Neural cell (in vitro differentiated cells): ENCODE results near the gene RTN4R. TPM values are rescaled to one million over a fixed set of nuclear protein-coding genes. Genes with fewer than 3 reads are reported as not detected.
"Not testable (repeated sequence)": the region's sequence is repeated elsewhere in the genome, so short reads cannot be mapped to it uniquely, and the experiment has no call there.

Experiments used
- H2AFZ ChIP-seq: fragments of 200-600, 300-800 bp; sonication (generic), shearing (Covaris generic); 2 replicates; pipeline ENCODE4 v1.6.0; 2014; ENCODE audit warnings: low read depth, mild to moderate bottlenecking, antibody characterized with exemption, low read length, moderate library complexity
- H3F3A ChIP-seq: fragments of 200-600 bp; shearing (Covaris generic); 2 replicates; pipeline ENCODE4 v1.6.1; 2016; ENCODE audit warnings: mild to moderate bottlenecking, moderate library complexity, mixed read lengths, antibody characterized with exemption, low read length; ENCODE audit not compliant: insufficient read depth, poor library complexity, severe bottlenecking
- H3K27ac ChIP-seq: fragments of 200-600, 300-800 bp; sonication (generic), shearing (Covaris generic); 2 replicates; pipeline ENCODE4 v1.5.1; 2014; ENCODE audit warnings: mild to moderate bottlenecking, low read length, moderate library complexity
- H3K27me3 ChIP-seq: fragments of 300-800, 200-600 bp; sonication (generic), shearing (Covaris generic); 2 replicates; pipeline ENCODE4 v1.6.0; 2014; ENCODE audit warnings: mild to moderate bottlenecking, low read depth, low read length, moderate library complexity; ENCODE audit not compliant: insufficient read depth
- H3K36me3 ChIP-seq: fragments of 300-800, 200-600 bp; sonication (generic), shearing (Covaris generic); 2 replicates; pipeline ENCODE4 v1.5.1; 2014; ENCODE audit warnings: mild to moderate bottlenecking, antibody characterized with exemption, low read length, moderate library complexity; ENCODE audit not compliant: insufficient read depth
- H3K4me2 ChIP-seq: fragments of 300-800, 200-600 bp; sonication (generic), shearing (Covaris generic); 2 replicates; pipeline ENCODE4 v1.6.0; 2014; ENCODE audit warnings: mild to moderate bottlenecking, low read length
- H3K4me3 ChIP-seq: fragments of 300-800, 200-600 bp; sonication (generic), shearing (Covaris generic); 2 replicates; pipeline ENCODE4 v1.5.1; 2014; ENCODE audit warnings: mild to moderate bottlenecking, low read length, moderate library complexity
- H3K79me2 ChIP-seq: fragments of 200-600 bp; shearing (Covaris generic); replicated peaks from 2 replicates; pipeline ENCODE4 v1.6.0; 2014; ENCODE audit warnings: mild to moderate bottlenecking, low read length, moderate library complexity; ENCODE audit not compliant: insufficient read depth
- H3K9ac ChIP-seq: fragments of 300-800, 200-600 bp; sonication (generic), shearing (Covaris generic); 2 replicates; pipeline ENCODE4 v1.6.1; 2016; ENCODE audit warnings: mild to moderate bottlenecking, low read length, mixed read lengths
- H3K9me2 ChIP-seq: fragments of 200-600 bp; shearing (Covaris generic); 2 replicates; pipeline ENCODE4 v1.6.1; 2016; ENCODE audit warnings: mild to moderate bottlenecking, low read length, mixed read lengths; ENCODE audit not compliant: insufficient read depth
- H3K9me3 ChIP-seq: fragments of 200-600, 300-800 bp; sonication (generic), shearing (Covaris generic); 2 replicates; pipeline ENCODE4 v1.6.1; 2016; ENCODE audit warnings: mild to moderate bottlenecking, mixed run types, low read length, moderate library complexity, mixed read lengths
- H4K20me1 ChIP-seq: fragments of 200-600 bp; shearing (Covaris generic); 2 replicates; pipeline ENCODE4 v1.6.1; 2016; ENCODE audit warnings: mild to moderate bottlenecking, mixed run types; ENCODE audit not compliant: insufficient read depth
- CTCF ChIP-seq: fragments of 450-650 bp; IDR thresholded peaks from 2 replicates; pipeline ENCODE4 v1.5.1; 2014; ENCODE audit warnings: antibody characterized with exemption, mild to moderate bottlenecking, moderate library complexity; ENCODE audit not compliant: poor library complexity, severe bottlenecking
- EP300 ChIP-seq: fragments of 450-650 bp; conservative IDR thresholded peaks from 2 replicates; pipeline ENCODE4 v1.6.1; 2014; ENCODE audit warnings: antibody characterized with exemption, mild to moderate bottlenecking, moderate library complexity; ENCODE audit not compliant: poor library complexity, severe bottlenecking
- EZH2 ChIP-seq: fragments of 200-600, 300-800 bp; shearing (Covaris generic), sonication (generic); IDR thresholded peaks from 2 replicates; pipeline ENCODE4 v1.6.1; 2014; ENCODE audit warnings: antibody characterized with exemption, low read length, borderline replicate concordance, mild to moderate bottlenecking; ENCODE audit not compliant: insufficient read depth, poor library complexity, severe bottlenecking
- MXI1 ChIP-seq: fragments of 450-650 bp; conservative IDR thresholded peaks from 2 replicates; pipeline ENCODE4 v1.6.1; 2014; ENCODE audit warnings: antibody characterized with exemption, mild to moderate bottlenecking; ENCODE audit not compliant: poor library complexity, severe bottlenecking
- POLR2AphosphoS5 ChIP-seq: IDR thresholded peaks from 2 replicates; pipeline ENCODE4 v1.6.1; 2012
- RAD21 ChIP-seq: fragments of 450-650 bp; conservative IDR thresholded peaks from 2 replicates; pipeline ENCODE4 v1.6.1; 2014; ENCODE audit warnings: antibody characterized with exemption, mild to moderate bottlenecking, moderate library complexity
- REST ChIP-seq: IDR thresholded peaks from 2 replicates; pipeline ENCODE4 v1.6.1; 2012; ENCODE audit warnings: borderline replicate concordance
- SMC3 ChIP-seq: fragments of 450-650 bp; conservative IDR thresholded peaks from 2 replicates; pipeline ENCODE4 v1.6.1; 2014; ENCODE audit warnings: antibody characterized with exemption, mild to moderate bottlenecking, moderate library complexity; ENCODE audit not compliant: poor library complexity
- TAF1 ChIP-seq: IDR thresholded peaks from 2 replicates; pipeline ENCODE4 v1.6.1; 2012; ENCODE audit warnings: low read depth
- polyA plus RNA-seq: library from polyadenylated mRNA; depleted of rRNA; stranded (reverse); fragments of >200 nt; gene quantifications from 2 replicates; pipeline ENCODE4 v1.2.3, GENCODE V29; 2014

Gene RTN4R
- polyA plus RNA-seq, 1 donor from 2014 or later = 13.6 TPM

GRCh38 chr22:20305230-20305893 is 37.2 kb upstream of the RTN4R start:
- not testable (repeated sequence) for H2AFZ ChIP-seq, H3K9ac ChIP-seq, H4K20me1 ChIP-seq, H3F3A ChIP-seq, H3K36me3 ChIP-seq, H3K4me3 ChIP-seq, H3K27ac ChIP-seq, H3K9me3 ChIP-seq, H3K79me2 ChIP-seq, H3K4me2 ChIP-seq, H3K9me2 ChIP-seq
- peaks cover 12% of the 10 kb centered on the region for H3K27me3 ChIP-seq

DNA sequence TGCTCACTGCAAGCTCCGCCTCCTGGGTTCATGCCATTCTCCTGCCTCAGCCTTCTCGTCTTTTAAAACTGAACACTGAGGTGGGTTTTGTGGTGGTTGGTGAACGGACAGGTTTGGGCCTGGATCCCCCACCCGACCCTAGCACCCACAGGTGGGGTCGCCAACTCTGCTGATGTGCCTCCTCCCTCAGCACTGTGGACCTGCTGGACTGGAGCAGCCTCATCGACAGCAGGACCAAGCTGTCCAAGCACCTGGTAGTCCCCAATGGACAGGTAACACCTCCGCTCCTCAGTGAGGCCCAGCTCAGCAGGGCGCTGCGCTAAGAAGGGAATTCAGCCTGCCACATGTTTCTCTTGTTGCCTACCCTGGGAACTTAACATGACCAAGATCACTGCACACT is 36.5 kb upstream of the RTN4R start:
- Histone ChIP-seq H3F3A (no peaks in the 10 kb centered on the region), H4K20me1 (no peaks in the 10 kb centered on the region), H3K9me3 (no peaks in the 10 kb centered on the region), H2AFZ (no peak overlapping the region), H3K27me3 (peaks cover 18% of the 10 kb centered on the region), H3K79me2 (no peaks in the 10 kb centered on the region), H3K4me2 (no peak overlapping the region), H3K9ac (no peak overlapping the region), H3K27ac (no peak overlapping the region), H3K36me3 (no peaks in the 10 kb centered on the region), H3K4me3 (no peak overlapping the region), H3K9me2 (no peaks in the 10 kb centered on the region)
- no peak for TF ChIP-seq RAD21
- no peak for TF ChIP-seq MXI1
- TF ChIP-seq SMC3 = no peak
- no peak for TF ChIP-seq REST
- TF ChIP-seq POLR2AphosphoS5 = no peak
- TF ChIP-seq TAF1 = no peak
- no peak for TF ChIP-seq EP300
- no peak for TF ChIP-seq EZH2
- TF ChIP-seq CTCF = no peak

GRCh38 chr22:20303229-20303534 is 35.1 kb upstream of the RTN4R start:
- not testable (repeated sequence) for H3K4me3 ChIP-seq, H3K27ac ChIP-seq, H3F3A ChIP-seq, H3K4me2 ChIP-seq, H4K20me1 ChIP-seq, H3K79me2 ChIP-seq, H2AFZ ChIP-seq, H3K9ac ChIP-seq, H3K9me2 ChIP-seq, H3K36me3 ChIP-seq, H3K9me3 ChIP-seq
- H3K27me3 ChIP-seq = peaks cover 33% of the 10 kb centered on the region
